ENCODE data around the gene TNFSF13. TPM values are rescaled to one million over a fixed set of nuclear protein-coding genes. Genes with fewer than 3 reads are reported as not detected.
A peak's percentile ranks its signal among the peaks of the same experiment; 100 is the strongest.

Gene TNFSF13
- polyA plus RNA-seq, 1 donor from 2014 or later: 0.15 TPM

DNA sequence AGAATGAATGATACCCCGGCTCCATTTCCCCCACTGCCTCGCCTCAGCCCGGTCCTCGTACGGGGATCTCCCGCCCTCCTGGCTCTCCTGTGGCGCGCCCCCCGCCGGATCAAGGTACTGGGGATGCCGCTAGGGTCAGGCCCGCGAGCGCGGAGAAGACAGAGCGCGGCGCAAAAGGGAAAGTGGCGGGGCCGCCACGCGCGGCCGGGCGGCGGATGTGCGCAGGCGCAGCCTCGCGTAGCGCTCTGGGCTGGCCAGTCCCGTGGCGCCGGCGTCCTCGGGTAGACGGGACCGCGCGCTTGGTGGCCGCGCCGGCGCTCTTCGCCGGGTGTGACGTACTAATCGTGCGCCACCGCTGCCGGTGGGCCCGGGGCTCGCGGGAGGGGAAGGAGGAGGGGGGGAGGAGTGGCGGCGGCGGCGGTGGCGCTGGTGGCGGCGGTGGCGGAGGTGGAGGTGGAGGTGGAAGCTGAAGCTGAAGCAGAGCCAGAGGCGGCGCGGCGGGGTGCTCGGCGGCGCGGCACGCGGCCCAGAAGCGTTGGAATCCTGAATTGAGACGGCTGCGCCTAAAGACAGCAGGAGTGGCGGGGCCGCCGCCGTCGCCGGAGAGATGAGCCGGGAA, 3.1 kb downstream of the TNFSF13 start, which contains the start of gene SENP3:
Gene SENP3, plus strand, starts transcription at position 331 of the 619 bp plus-strand sequence. CDS start 1,158 bp downstream, outside the sequence.
- peak within 1 kb of the TSS; percentile 79 for H2AFZ ChIP-seq (ENCODE audit: low read depth, low read length)
- H3F3A ChIP-seq (ENCODE audit: insufficient read depth, low read length, poor library complexity, severe bottlenecking): no peaks in the 10 kb centered on the region
- peak within 1 kb of the TSS; percentile 90 for H3K4me3 ChIP-seq (ENCODE audit: low read length)
- peak within 1 kb of the TSS; percentile 89 for H3K9ac ChIP-seq (ENCODE audit: low read length)
- TF ChIP-seq POLR2AphosphoS5 (IDR thresholded peaks at IDR 0.05) (peak; percentile 90), SMC3 (conservative IDR thresholded peaks at IDR 0.05; ENCODE audit: poor library complexity) (no peak), EP300 (conservative IDR thresholded peaks at IDR 0.05; ENCODE audit: poor library complexity, severe bottlenecking) (peak; percentile 18), EZH2 (IDR thresholded peaks at IDR 0.05; ENCODE audit: borderline replicate concordance, insufficient read depth, low read length, poor library complexity, severe bottlenecking) (no peak), CTCF (IDR thresholded peaks at IDR 0.05; ENCODE audit: poor library complexity, severe bottlenecking) (no peak), MXI1 (conservative IDR thresholded peaks at IDR 0.05; ENCODE audit: poor library complexity, severe bottlenecking) (peak; percentile 89)
- TF ChIP-seq, protein P1, sequence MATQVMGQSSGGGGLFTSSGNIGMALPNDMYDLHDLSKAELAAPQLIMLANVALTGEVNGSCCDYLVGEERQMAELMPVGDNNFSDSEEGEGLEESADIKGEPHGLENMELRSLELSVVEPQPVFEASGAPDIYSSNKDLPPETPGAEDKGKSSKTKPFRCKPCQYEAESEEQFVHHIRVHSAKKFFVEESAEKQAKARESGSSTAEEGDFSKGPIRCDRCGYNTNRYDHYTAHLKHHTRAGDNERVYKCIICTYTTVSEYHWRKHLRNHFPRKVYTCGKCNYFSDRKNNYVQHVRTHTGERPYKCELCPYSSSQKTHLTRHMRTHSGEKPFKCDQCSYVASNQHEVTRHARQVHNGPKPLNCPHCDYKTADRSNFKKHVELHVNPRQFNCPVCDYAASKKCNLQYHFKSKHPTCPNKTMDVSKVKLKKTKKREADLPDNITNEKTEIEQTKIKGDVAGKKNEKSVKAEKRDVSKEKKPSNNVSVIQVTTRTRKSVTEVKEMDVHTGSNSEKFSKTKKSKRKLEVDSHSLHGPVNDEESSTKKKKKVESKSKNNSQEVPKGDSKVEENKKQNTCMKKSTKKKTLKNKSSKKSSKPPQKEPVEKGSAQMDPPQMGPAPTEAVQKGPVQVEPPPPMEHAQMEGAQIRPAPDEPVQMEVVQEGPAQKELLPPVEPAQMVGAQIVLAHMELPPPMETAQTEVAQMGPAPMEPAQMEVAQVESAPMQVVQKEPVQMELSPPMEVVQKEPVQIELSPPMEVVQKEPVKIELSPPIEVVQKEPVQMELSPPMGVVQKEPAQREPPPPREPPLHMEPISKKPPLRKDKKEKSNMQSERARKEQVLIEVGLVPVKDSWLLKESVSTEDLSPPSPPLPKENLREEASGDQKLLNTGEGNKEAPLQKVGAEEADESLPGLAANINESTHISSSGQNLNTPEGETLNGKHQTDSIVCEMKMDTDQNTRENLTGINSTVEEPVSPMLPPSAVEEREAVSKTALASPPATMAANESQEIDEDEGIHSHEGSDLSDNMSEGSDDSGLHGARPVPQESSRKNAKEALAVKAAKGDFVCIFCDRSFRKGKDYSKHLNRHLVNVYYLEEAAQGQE (IDR thresholded peaks at IDR 0.05; ENCODE audit: borderline replicate concordance): peak; percentile 57
- H4K20me1 ChIP-seq (ENCODE audit: insufficient read depth): no peaks in the 10 kb centered on the region
- peaks cover 18% of the 10 kb centered on the region for H3K79me2 ChIP-seq (replicated peaks; ENCODE audit: insufficient read depth, low read length)
- H3K27ac ChIP-seq (ENCODE audit: low read length): peak within 1 kb of the TSS; percentile 92
- no peaks in the 10 kb centered on the region for H3K36me3 ChIP-seq (ENCODE audit: insufficient read depth, low read length)
- H3K27me3 ChIP-seq (ENCODE audit: insufficient read depth, low read depth, low read length): no peaks in the 10 kb centered on the region
- no peaks in the 10 kb centered on the region for H3K9me2 ChIP-seq (ENCODE audit: insufficient read depth, low read length)
- H3K9me3 ChIP-seq (ENCODE audit: low read length): no peaks in the 10 kb centered on the region
- peak within 1 kb of the TSS; percentile 100 for H3K4me2 ChIP-seq (ENCODE audit: low read length)

GRCh38 chr17:7562208-7562605, 3.7 kb downstream of the TNFSF13 start:
- Histone ChIP-seq H4K20me1 (ENCODE audit: insufficient read depth) (no peaks in the 10 kb centered on the region), H3K27ac (ENCODE audit: low read length) (peak overlapping the region; percentile 79), H3K36me3 (ENCODE audit: insufficient read depth, low read length) (no peaks in the 10 kb centered on the region), H3K4me3 (ENCODE audit: low read length) (peak overlapping the region; percentile 90), H3K9ac (ENCODE audit: low read length) (peak overlapping the region; percentile 89), H3K9me2 (ENCODE audit: insufficient read depth, low read length) (no peaks in the 10 kb centered on the region), H3K27me3 (ENCODE audit: insufficient read depth, low read depth, low read length) (no peaks in the 10 kb centered on the region), H3K79me2 (replicated peaks; ENCODE audit: insufficient read depth, low read length) (peaks cover 18% of the 10 kb centered on the region), H3K4me2 (ENCODE audit: low read length) (peak overlapping the region; percentile 100), H3K9me3 (ENCODE audit: low read length) (no peaks in the 10 kb centered on the region), H2AFZ (ENCODE audit: low read depth, low read length) (peak overlapping the region; percentile 21), H3F3A (ENCODE audit: insufficient read depth, low read length, poor library complexity, severe bottlenecking) (no peaks in the 10 kb centered on the region)
- no peak for TF ChIP-seq POLR2AphosphoS5 (IDR thresholded peaks at IDR 0.05)
- TF ChIP-seq TAF1 (IDR thresholded peaks at IDR 0.05; ENCODE audit: low read depth): no peak
- no peak for TF ChIP-seq EZH2 (IDR thresholded peaks at IDR 0.05; ENCODE audit: borderline replicate concordance, insufficient read depth, low read length, poor library complexity, severe bottlenecking)
- TF ChIP-seq SMC3 (conservative IDR thresholded peaks at IDR 0.05; ENCODE audit: poor library complexity): no peak
- no peak for TF ChIP-seq MXI1 (conservative IDR thresholded peaks at IDR 0.05; ENCODE audit: poor library complexity, severe bottlenecking)
- TF ChIP-seq CTCF (IDR thresholded peaks at IDR 0.05; ENCODE audit: poor library complexity, severe bottlenecking): no peak
- TF ChIP-seq RAD21 (conservative IDR thresholded peaks at IDR 0.05): no peak
- TF ChIP-seq, protein P1 (IDR thresholded peaks at IDR 0.05; ENCODE audit: borderline replicate concordance): no peak
- no peak for TF ChIP-seq EP300 (conservative IDR thresholded peaks at IDR 0.05; ENCODE audit: poor library complexity, severe bottlenecking)
